Fibroblast of lung (primary cell): Measurements from ENCODE around the gene OTOG. TPM values are rescaled to one million over a fixed set of nuclear protein-coding genes. Genes with fewer than 3 reads are reported as not detected.

ENCODE experiments used
- DNase-seq, 2 donors: peaks; one replicate each; pipeline versions ENCODE4 v3.0.0 to v3.0.0-alpha.2; 2010; ENCODE audit warnings: low read depth in 2 of 2
- H2AFZ ChIP-seq: 2 replicates; pipeline ENCODE4 v1.5.1; 2012; ENCODE audit warnings: low read length, control low read depth, inconsistent platforms
- H3K27ac ChIP-seq: 2 replicates; pipeline ENCODE4 v1.5.1; 2011; ENCODE audit warnings: low read length, control low read depth; ENCODE audit not compliant: insufficient read depth
- H3K27me3 ChIP-seq: 2 replicates; pipeline ENCODE4 v1.5.1; 2011; ENCODE audit warnings: mild to moderate bottlenecking, low read length; ENCODE audit not compliant: control insufficient read depth, insufficient read depth
- H3K36me3 ChIP-seq: 2 replicates; pipeline ENCODE4 v1.5.1; 2011; ENCODE audit warnings: low read length; ENCODE audit not compliant: control insufficient read depth, insufficient read depth
- H3K4me1 ChIP-seq: 2 replicates; pipeline ENCODE4 v1.5.1; 2011; ENCODE audit warnings: low read length; ENCODE audit not compliant: control insufficient read depth, insufficient read depth; ENCODE audit errors: extremely low read depth
- H3K4me2 ChIP-seq: 2 replicates; pipeline ENCODE4 v1.5.1; 2011; ENCODE audit warnings: low read length, control low read depth; ENCODE audit not compliant: insufficient read depth; ENCODE audit errors: extremely low read depth
- H3K4me3 ChIP-seq, 4 experiments: fragments of 200-600 bp in 1 of 4; sonication (generic) in 1 of 4; replicated peaks in 1 of 4; 2 replicates each; pipeline ENCODE4 v1.5.1; 2011 to 2016; ENCODE audit warnings: low read length in 4 of 4, low read depth in 3 of 4, mild to moderate bottlenecking in 3 of 4, control low read depth in 2 of 4, inconsistent platforms in 1 of 4, mixed read lengths in 1 of 4; ENCODE audit not compliant: insufficient read depth in 1 of 4; ENCODE audit errors: control extremely low read depth in 1 of 4
- H3K79me2 ChIP-seq: 2 replicates; pipeline ENCODE4 v1.5.1; 2012; ENCODE audit warnings: mild to moderate bottlenecking, low read length, inconsistent platforms; ENCODE audit not compliant: control insufficient read depth, insufficient read depth
- H3K9ac ChIP-seq: 2 replicates; pipeline ENCODE4 v1.5.1; 2011; ENCODE audit warnings: mild to moderate bottlenecking, low read length, control low read depth; ENCODE audit not compliant: insufficient read depth
- H3K9me3 ChIP-seq: 2 replicates; pipeline ENCODE4 v1.5.1; 2012; ENCODE audit warnings: low read depth, low read length; ENCODE audit not compliant: control insufficient read depth, insufficient read depth
- H4K20me1 ChIP-seq: 2 replicates; pipeline ENCODE4 v1.5.1; 2011; ENCODE audit warnings: low read length; ENCODE audit not compliant: control insufficient read depth, insufficient read depth; ENCODE audit errors: extremely low read depth
- EZH2 ChIP-seq: IDR thresholded peaks from 2 replicates; pipeline ENCODE4 v1.5.1; 2012; ENCODE audit warnings: low read length, control low read depth, mild to moderate bottlenecking; ENCODE audit errors: missing control alignments
- polyA plus RNA-seq, 2 donors: library from polyadenylated mRNA; depleted of rRNA in 1 of 2; stranded (reverse) in 1 of 2; unstranded in 1 of 2; fragments of >200 nt; gene quantifications; 2 replicates each; pipeline ENCODE4 v1.2.1, GENCODE V29; 2011 to 2012; ENCODE audit warnings: missing spikeins in 1 of 2
- total RNA-seq: library from RNA; depleted of rRNA; stranded (reverse); fragments of >200 nt; gene quantifications from 2 replicates; pipeline ENCODE4 v1.2.1, GENCODE V29; 2014
- TF ChIP-seq, protein P1 (sequence below), 2 donors: IDR thresholded peaks in 1 of 2; conservative IDR thresholded peaks in 1 of 2; 1 replicate in 1 of 2; 2 replicates in 1 of 2; pipeline ENCODE4 v1.5.1; 2011 to 2012; ENCODE audit warnings: low read length in 2 of 2, control low read depth in 1 of 2, inconsistent platforms in 1 of 2, low read depth in 1 of 2, mild to moderate bottlenecking in 1 of 2

OTOG gene
- total and polyA plus RNA-seq, 2 donors (not counting 1 experiment from before 2014, with no cell fraction given) = not detected

DNA sequence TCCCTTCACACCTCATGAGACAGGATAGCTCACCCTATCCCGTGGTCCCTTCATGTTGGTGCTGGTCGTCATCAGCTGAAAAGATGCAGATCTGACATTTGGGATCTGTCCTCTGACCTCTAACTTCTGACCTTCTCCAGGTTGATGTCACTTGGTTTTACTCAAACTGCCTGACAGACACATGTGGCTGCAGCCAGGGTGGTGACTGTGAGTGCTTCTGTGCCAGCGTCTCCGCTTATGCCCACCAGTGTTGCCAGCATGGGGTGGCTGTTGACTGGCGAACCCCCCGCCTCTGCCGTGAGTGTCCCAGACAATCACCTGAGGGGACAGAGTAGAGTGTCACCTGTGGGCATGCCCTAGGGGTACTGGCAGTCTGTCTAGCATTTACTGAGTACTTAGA lies 49.7 kb downstream of the OTOG start:
- no peak overlapping the region for H2AFZ ChIP-seq
- H4K20me1 ChIP-seq = no peaks in the 10 kb centered on the region
- no peak overlapping the region for H3K27ac ChIP-seq
- no peaks in the 10 kb centered on the region for H3K36me3 ChIP-seq
- no peak for DNase-seq
- H3K4me2 ChIP-seq = no peak overlapping the region
- H3K9me3 ChIP-seq = no peaks in the 10 kb centered on the region
- H3K27me3 ChIP-seq = no peaks in the 10 kb centered on the region
- no peak overlapping the region for H3K9ac ChIP-seq
- no peaks in the 10 kb centered on the region for H3K79me2 ChIP-seq
- no peaks in the 10 kb centered on the region for H3K4me1 ChIP-seq
- TF ChIP-seq, protein P1, sequence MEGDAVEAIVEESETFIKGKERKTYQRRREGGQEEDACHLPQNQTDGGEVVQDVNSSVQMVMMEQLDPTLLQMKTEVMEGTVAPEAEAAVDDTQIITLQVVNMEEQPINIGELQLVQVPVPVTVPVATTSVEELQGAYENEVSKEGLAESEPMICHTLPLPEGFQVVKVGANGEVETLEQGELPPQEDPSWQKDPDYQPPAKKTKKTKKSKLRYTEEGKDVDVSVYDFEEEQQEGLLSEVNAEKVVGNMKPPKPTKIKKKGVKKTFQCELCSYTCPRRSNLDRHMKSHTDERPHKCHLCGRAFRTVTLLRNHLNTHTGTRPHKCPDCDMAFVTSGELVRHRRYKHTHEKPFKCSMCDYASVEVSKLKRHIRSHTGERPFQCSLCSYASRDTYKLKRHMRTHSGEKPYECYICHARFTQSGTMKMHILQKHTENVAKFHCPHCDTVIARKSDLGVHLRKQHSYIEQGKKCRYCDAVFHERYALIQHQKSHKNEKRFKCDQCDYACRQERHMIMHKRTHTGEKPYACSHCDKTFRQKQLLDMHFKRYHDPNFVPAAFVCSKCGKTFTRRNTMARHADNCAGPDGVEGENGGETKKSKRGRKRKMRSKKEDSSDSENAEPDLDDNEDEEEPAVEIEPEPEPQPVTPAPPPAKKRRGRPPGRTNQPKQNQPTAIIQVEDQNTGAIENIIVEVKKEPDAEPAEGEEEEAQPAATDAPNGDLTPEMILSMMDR (conservative IDR thresholded peaks at IDR 0.05 in 1 of 2, IDR thresholded peaks at IDR 0.05 in 1 of 2; ENCODE audit: low read depth in 1 of 2, low read length in 2 of 2) = no peak
- TF ChIP-seq EZH2 = no peak
- no peak overlapping the region for H3K4me3 ChIP-seq

DNA sequence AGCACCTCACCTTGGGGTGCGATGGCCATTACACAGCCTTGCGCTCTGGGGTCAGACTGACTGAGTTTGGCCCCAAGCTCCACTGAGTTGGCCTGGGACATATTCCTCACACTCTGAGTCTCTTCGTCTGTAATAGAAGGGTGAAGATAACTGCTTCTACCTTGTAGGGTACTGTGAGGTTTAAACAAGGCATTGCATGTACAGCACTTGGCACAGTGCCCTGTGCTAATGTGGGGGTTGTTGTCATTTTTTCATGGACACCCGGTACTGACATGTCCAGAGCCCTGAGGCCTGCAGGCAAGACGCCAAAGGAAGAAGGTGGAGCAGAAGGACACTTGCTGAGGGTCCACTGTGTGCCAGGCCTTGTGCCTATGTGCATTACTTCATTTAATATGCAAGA lies 50.7 kb downstream of the OTOG start:
- H3K9ac ChIP-seq = no peak overlapping the region
- H4K20me1 ChIP-seq = no peaks in the 10 kb centered on the region
- no peak overlapping the region for H3K27ac ChIP-seq
- no peak for DNase-seq
- H3K27me3 ChIP-seq = no peaks in the 10 kb centered on the region
- H2AFZ ChIP-seq = no peak overlapping the region
- H3K4me1 ChIP-seq = no peaks in the 10 kb centered on the region
- H3K4me2 ChIP-seq = no peak overlapping the region
- no peaks in the 10 kb centered on the region for H3K36me3 ChIP-seq
- TF ChIP-seq EZH2 = no peak
- TF ChIP-seq, protein P1 (conservative IDR thresholded peaks at IDR 0.05 in 1 of 2, IDR thresholded peaks at IDR 0.05 in 1 of 2; ENCODE audit: low read depth in 1 of 2, low read length in 2 of 2) = no peak
- no peaks in the 10 kb centered on the region for H3K79me2 ChIP-seq
- H3K9me3 ChIP-seq = no peaks in the 10 kb centered on the region
- H3K4me3 ChIP-seq = no peak overlapping the region

DNA sequence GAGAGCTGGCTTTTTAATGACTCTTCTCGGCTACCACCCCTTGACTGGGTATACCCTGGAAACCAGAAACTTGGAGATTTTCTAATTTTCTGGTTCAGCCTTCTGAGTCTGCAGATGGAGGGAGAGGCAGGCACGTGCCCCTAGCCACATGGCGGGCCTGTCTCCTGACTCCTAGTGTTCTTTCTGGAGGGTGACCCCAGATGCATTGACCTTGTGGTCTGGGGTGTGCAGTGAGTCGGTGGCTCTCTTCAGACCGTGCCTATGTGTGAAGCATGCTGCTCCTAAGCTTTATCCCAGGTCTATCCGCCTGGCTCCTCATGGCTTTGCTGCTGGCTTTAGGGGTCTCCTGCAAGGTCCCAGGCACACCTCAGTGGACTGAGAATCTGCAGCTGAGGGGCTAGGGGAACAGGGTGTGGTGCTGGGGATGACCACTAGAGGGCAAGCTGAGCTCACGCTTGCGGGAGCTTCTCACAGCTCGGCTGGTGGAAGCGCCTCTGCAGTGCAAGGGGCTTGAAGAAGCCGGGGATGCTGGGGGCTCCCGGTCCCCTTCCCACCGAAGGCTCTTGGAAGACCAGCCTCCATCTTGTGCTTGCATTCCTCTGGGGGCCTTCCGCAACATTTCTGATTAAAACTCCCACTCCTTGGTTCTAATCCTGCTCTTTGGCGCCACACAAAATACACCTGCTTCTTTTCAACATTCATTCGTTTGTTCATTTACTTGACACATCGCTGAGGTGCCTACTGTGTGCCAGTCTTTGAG lies 51.8 kb downstream of the OTOG start:
- H3K4me1 ChIP-seq = no peaks in the 10 kb centered on the region
- H3K27me3 ChIP-seq = no peaks in the 10 kb centered on the region
- peak; percentile 44 to 60 for DNase-seq
- H3K4me2 ChIP-seq = no peak overlapping the region
- no peaks in the 10 kb centered on the region for H3K36me3 ChIP-seq
- no peaks in the 10 kb centered on the region for H4K20me1 ChIP-seq
- TF ChIP-seq EZH2 = no peak
- TF ChIP-seq, protein P1 (conservative IDR thresholded peaks at IDR 0.05 in 1 of 2, IDR thresholded peaks at IDR 0.05 in 1 of 2; ENCODE audit: low read depth in 1 of 2, low read length in 2 of 2) = peak; percentile 93 to 96
- H3K9ac ChIP-seq = no peak overlapping the region
- no peak overlapping the region for H2AFZ ChIP-seq
- H3K27ac ChIP-seq = no peak overlapping the region
- no peaks in the 10 kb centered on the region for H3K9me3 ChIP-seq
- H3K4me3 ChIP-seq = no peak overlapping the region
- H3K79me2 ChIP-seq = no peaks in the 10 kb centered on the region
